8988T (cell line): ENCODE results near the gene BTG2.
"Not testable (repeated sequence)": the region's sequence is repeated elsewhere in the genome, so short reads cannot be mapped to it uniquely, and the experiment has no call there.

ENCODE experiments used
- DNase-seq: peaks from one replicate; pipeline ENCODE4 v3.0.0; 2011

Gene BTG2

GRCh38 chr1:203304919-203305808 is at the start of gene BTG2:
BTG2 (plus strand) TSS chr1:203305519; CDS start chr1:203305607, 88 bp downstream.
- peak; percentile 88 for DNase-seq

- DNase-seq: not testable (repeated sequence)
Measured at GRCh38 chr1:203256636-203257035, 48.7 kb upstream of the BTG2 start.

GRCh38 chr1:203263496-203263895 is 41.8 kb upstream of the BTG2 start:
- DNase-seq: no peak

- no peak for DNase-seq
Measured at GRCh38 chr1:203264052-203264501, 41.2 kb upstream of the BTG2 start.

- DNase-seq: no peak
Measured at GRCh38 chr1:203265541-203265940, 39.8 kb upstream of the BTG2 start.

- DNase-seq: not testable (repeated sequence)
Measured at GRCh38 chr1:203266140-203266539, 39.2 kb upstream of the BTG2 start.

GRCh38 chr1:203267347-203267846 is 37.9 kb upstream of the BTG2 start:
- DNase-seq: peak; percentile 82

GRCh38 chr1:203267912-203268311 is 37.4 kb upstream of the BTG2 start:
- no peak for DNase-seq

GRCh38 chr1:203268901-203269653 is 36.2 kb upstream of the BTG2 start:
- peak; percentile 60 for DNase-seq

- DNase-seq: no peak
Measured at GRCh38 chr1:203269654-203270020, 35.7 kb upstream of the BTG2 start.

- DNase-seq: no peak
Measured at GRCh38 chr1:203270448-203270847, 34.9 kb upstream of the BTG2 start.

GRCh38 chr1:203271018-203271743 is 34.1 kb upstream of the BTG2 start:
- no peak for DNase-seq

GRCh38 chr1:203271962-203272632 is 33.2 kb upstream of the BTG2 start:
- no peak for DNase-seq

- no peak for DNase-seq
Measured at GRCh38 chr1:203272633-203273205, 32.6 kb upstream of the BTG2 start.

- peak; percentile 46 for DNase-seq
Measured at GRCh38 chr1:203273206-203273868, 32.0 kb upstream of the BTG2 start.

- no peak for DNase-seq
Measured at GRCh38 chr1:203273869-203274602, 31.3 kb upstream of the BTG2 start.

GRCh38 chr1:203274603-203275381 is 30.5 kb upstream of the BTG2 start:
- no peak for DNase-seq

GRCh38 chr1:203275656-203276272 is 29.6 kb upstream of the BTG2 start:
- DNase-seq: no peak

- no peak for DNase-seq
Measured at GRCh38 chr1:203276408-203276807, 28.9 kb upstream of the BTG2 start.
